Measurements from ENCODE around the gene VSIG1. TPM values are rescaled to one million over a fixed set of nuclear protein-coding genes. Genes with fewer than 3 reads are reported as not detected.

VSIG1 gene
- total RNA-seq, 1 experiment from 2014 or later, result 0.07 TPM

- no peaks in the 10 kb centered on the region for H3K27me3 ChIP-seq (ENCODE audit: insufficient read depth, low read length)
- CTCF ChIA-PET, result no interaction called here
- no peak overlapping the region for H3K27ac ChIP-seq (ENCODE audit: low read depth, low read length)
- TF ChIP-seq, protein P1, sequence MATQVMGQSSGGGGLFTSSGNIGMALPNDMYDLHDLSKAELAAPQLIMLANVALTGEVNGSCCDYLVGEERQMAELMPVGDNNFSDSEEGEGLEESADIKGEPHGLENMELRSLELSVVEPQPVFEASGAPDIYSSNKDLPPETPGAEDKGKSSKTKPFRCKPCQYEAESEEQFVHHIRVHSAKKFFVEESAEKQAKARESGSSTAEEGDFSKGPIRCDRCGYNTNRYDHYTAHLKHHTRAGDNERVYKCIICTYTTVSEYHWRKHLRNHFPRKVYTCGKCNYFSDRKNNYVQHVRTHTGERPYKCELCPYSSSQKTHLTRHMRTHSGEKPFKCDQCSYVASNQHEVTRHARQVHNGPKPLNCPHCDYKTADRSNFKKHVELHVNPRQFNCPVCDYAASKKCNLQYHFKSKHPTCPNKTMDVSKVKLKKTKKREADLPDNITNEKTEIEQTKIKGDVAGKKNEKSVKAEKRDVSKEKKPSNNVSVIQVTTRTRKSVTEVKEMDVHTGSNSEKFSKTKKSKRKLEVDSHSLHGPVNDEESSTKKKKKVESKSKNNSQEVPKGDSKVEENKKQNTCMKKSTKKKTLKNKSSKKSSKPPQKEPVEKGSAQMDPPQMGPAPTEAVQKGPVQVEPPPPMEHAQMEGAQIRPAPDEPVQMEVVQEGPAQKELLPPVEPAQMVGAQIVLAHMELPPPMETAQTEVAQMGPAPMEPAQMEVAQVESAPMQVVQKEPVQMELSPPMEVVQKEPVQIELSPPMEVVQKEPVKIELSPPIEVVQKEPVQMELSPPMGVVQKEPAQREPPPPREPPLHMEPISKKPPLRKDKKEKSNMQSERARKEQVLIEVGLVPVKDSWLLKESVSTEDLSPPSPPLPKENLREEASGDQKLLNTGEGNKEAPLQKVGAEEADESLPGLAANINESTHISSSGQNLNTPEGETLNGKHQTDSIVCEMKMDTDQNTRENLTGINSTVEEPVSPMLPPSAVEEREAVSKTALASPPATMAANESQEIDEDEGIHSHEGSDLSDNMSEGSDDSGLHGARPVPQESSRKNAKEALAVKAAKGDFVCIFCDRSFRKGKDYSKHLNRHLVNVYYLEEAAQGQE (IDR thresholded peaks at IDR 0.05; ENCODE audit: low read depth), result no peak
- TF ChIP-seq EZH2 (IDR thresholded peaks at IDR 0.05) (no peak), ELF1 (IDR thresholded peaks at IDR 0.05; ENCODE audit: borderline replicate concordance, low read depth) (no peak), MAX (IDR thresholded peaks at IDR 0.05) (no peak), FOSL1 (IDR thresholded peaks at IDR 0.05; ENCODE audit: low read depth) (no peak), SIN3A (IDR thresholded peaks at IDR 0.05; ENCODE audit: low read depth) (no peak), YY1 (IDR thresholded peaks at IDR 0.05; ENCODE audit: extremely low read depth, insufficient replicate concordance, low read depth, low read length) (no peak), EGR1 (IDR thresholded peaks at IDR 0.05; ENCODE audit: low read depth) (no peak), CEBPB (IDR thresholded peaks at IDR 0.05; ENCODE audit: low read depth) (no peak), ZBTB33 (IDR thresholded peaks at IDR 0.05; ENCODE audit: extremely low read depth, insufficient replicate concordance, low read length) (no peak), EZH2phosphoT487 (IDR thresholded peaks at IDR 0.05; ENCODE audit: borderline replicate concordance) (no peak), RAD21 (IDR thresholded peaks at IDR 0.05; ENCODE audit: low read depth) (no peak), TCF7L2 (IDR thresholded peaks at IDR 0.05; ENCODE audit: borderline replicate concordance, extremely low read depth, insufficient read depth, insufficient read length) (no peak), JUND (IDR thresholded peaks at IDR 0.05) (no peak), ZNF274 (IDR thresholded peaks at IDR 0.05; ENCODE audit: low read depth, low read length) (no peak), SP1 (IDR thresholded peaks at IDR 0.05; ENCODE audit: low read depth) (no peak)
- TF ChIP-seq, protein P2, sequence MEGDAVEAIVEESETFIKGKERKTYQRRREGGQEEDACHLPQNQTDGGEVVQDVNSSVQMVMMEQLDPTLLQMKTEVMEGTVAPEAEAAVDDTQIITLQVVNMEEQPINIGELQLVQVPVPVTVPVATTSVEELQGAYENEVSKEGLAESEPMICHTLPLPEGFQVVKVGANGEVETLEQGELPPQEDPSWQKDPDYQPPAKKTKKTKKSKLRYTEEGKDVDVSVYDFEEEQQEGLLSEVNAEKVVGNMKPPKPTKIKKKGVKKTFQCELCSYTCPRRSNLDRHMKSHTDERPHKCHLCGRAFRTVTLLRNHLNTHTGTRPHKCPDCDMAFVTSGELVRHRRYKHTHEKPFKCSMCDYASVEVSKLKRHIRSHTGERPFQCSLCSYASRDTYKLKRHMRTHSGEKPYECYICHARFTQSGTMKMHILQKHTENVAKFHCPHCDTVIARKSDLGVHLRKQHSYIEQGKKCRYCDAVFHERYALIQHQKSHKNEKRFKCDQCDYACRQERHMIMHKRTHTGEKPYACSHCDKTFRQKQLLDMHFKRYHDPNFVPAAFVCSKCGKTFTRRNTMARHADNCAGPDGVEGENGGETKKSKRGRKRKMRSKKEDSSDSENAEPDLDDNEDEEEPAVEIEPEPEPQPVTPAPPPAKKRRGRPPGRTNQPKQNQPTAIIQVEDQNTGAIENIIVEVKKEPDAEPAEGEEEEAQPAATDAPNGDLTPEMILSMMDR (IDR thresholded peaks at IDR 0.05 in 2 of 3, conservative IDR thresholded peaks at IDR 0.05 in 1 of 3; ENCODE audit: borderline replicate concordance in 1 of 3, insufficient read depth in 1 of 3, low read depth in 2 of 3, low read length in 2 of 3), result no peak
- no peaks in the 10 kb centered on the region for H3K36me3 ChIP-seq (ENCODE audit: control insufficient read depth in 1 of 2, insufficient read depth in 2 of 2, low read length in 2 of 2)
- POLR2A ChIA-PET, result no interaction called here
- RAD21 ChIA-PET (ENCODE audit: low non-redundant PET in 1 of 2, low total read pairs in 2 of 2, uncharacterized antibody in 2 of 2, unreplicated experiment in 2 of 2), result no interaction called here
- no peaks in the 10 kb centered on the region for H3K9me2 ChIP-seq (ENCODE audit: insufficient read depth)
- no peaks in the 10 kb centered on the region for H4K20me1 ChIP-seq (ENCODE audit: insufficient read depth)
- intact Hi-C loops (cut with micrococcal nuclease), result no loop called here
- DNase-seq (ENCODE audit: low read depth, low spot score) (no peak), ATAC-seq (no peak)
- no peaks in the 10 kb centered on the region for H3K9me3 ChIP-seq (ENCODE audit: control insufficient read depth in 1 of 2, insufficient read depth in 1 of 2, low read depth in 1 of 2, low read length in 2 of 2)
- BruUV-seq (replicated peaks), result no TSS peak
- H2AFZ ChIP-seq (ENCODE audit: low read depth, low read length, poor library complexity, severe bottlenecking), result no peak overlapping the region
- H3K4me3 ChIP-seq (replicated peaks in 1 of 2; ENCODE audit: low read depth in 1 of 2, low read length in 2 of 2), result no peak overlapping the region
- H3K4me1 ChIP-seq (ENCODE audit: control insufficient read depth in 1 of 2, insufficient read depth in 2 of 2, low read length in 2 of 2), result peaks cover 2 to 7% of the 10 kb centered on the region in 2 experiments; a peak in 2 of 4 replicates
- no peaks in the 10 kb centered on the region for H3K79me2 ChIP-seq (ENCODE audit: insufficient read depth, low read length)
- H3K4me2 ChIP-seq (ENCODE audit: low read length), result no peak overlapping the region
- no peak overlapping the region for H3K9ac ChIP-seq (ENCODE audit: low read length)
These were observed 52.5 kb downstream of the VSIG1 start for GRCh38 chrX:108097380-108097779.

Measured in HCT116 (cell line).